Measurements from ENCODE around the gene IFI27L2.

IFI27L2 gene

GRCh38 chr14:94119071-94119470 lies 10.3 kb downstream of the IFI27L2 start:
- no peak for FAIRE-seq
- no peak for DNase-seq (ENCODE audit: insufficient read length)
- TF ChIP-seq POLR2AphosphoS5 (IDR thresholded peaks at IDR 0.05; ENCODE audit: low read depth, low read length) (no peak), TAF1 (IDR thresholded peaks at IDR 0.05; ENCODE audit: borderline replicate concordance, low read depth, low read length) (no peak), POLR2A (IDR thresholded peaks at IDR 0.05; ENCODE audit: low read depth, low read length) (no peak)

GRCh38 chr14:94117856-94118255 lies 11.5 kb downstream of the IFI27L2 start:
- TF ChIP-seq POLR2A (IDR thresholded peaks at IDR 0.05; ENCODE audit: low read depth, low read length), result no peak
- no peak for TF ChIP-seq TAF1 (IDR thresholded peaks at IDR 0.05; ENCODE audit: borderline replicate concordance, low read depth, low read length)
- TF ChIP-seq POLR2AphosphoS5 (IDR thresholded peaks at IDR 0.05; ENCODE audit: low read depth, low read length), result no peak
- no peak for DNase-seq (ENCODE audit: insufficient read length)
- no peak for FAIRE-seq

GRCh38 chr14:94116701-94117100 lies 12.7 kb downstream of the IFI27L2 start:
- DNase-seq (ENCODE audit: insufficient read length) (no peak), FAIRE-seq (no peak)
- no peak for TF ChIP-seq POLR2AphosphoS5 (IDR thresholded peaks at IDR 0.05; ENCODE audit: low read depth, low read length)
- TF ChIP-seq TAF1 (IDR thresholded peaks at IDR 0.05; ENCODE audit: borderline replicate concordance, low read depth, low read length), result no peak

- FAIRE-seq, result no peak
- TF ChIP-seq POLR2AphosphoS5 (IDR thresholded peaks at IDR 0.05; ENCODE audit: low read depth, low read length) (no peak), TAF1 (IDR thresholded peaks at IDR 0.05; ENCODE audit: borderline replicate concordance, low read depth, low read length) (no peak), POLR2A (IDR thresholded peaks at IDR 0.05; ENCODE audit: low read depth, low read length) (no peak)
- no peak for DNase-seq (ENCODE audit: insufficient read length)
Observed at GRCh38 chr14:94115631-94116030, 13.8 kb downstream of the IFI27L2 start.

- FAIRE-seq (no peak), DNase-seq (ENCODE audit: insufficient read length) (no peak)
- TF ChIP-seq POLR2AphosphoS5 (IDR thresholded peaks at IDR 0.05; ENCODE audit: low read depth, low read length) (no peak), POLR2A (IDR thresholded peaks at IDR 0.05; ENCODE audit: low read depth, low read length) (no peak), TAF1 (IDR thresholded peaks at IDR 0.05; ENCODE audit: borderline replicate concordance, low read depth, low read length) (no peak)
Observed at GRCh38 chr14:94115058-94115591, 14.3 kb downstream of the IFI27L2 start.

- DNase-seq (ENCODE audit: insufficient read length) (no peak), FAIRE-seq (no peak)
- TF ChIP-seq POLR2AphosphoS5 (IDR thresholded peaks at IDR 0.05; ENCODE audit: low read depth, low read length) (no peak), POLR2A (IDR thresholded peaks at IDR 0.05; ENCODE audit: low read depth, low read length) (no peak), TAF1 (IDR thresholded peaks at IDR 0.05; ENCODE audit: borderline replicate concordance, low read depth, low read length) (no peak)
Observed at GRCh38 chr14:94114589-94115057, 14.8 kb downstream of the IFI27L2 start.

- FAIRE-seq (no peak), DNase-seq (ENCODE audit: insufficient read length) (no peak)
- TF ChIP-seq POLR2AphosphoS5 (IDR thresholded peaks at IDR 0.05; ENCODE audit: low read depth, low read length) (no peak), POLR2A (IDR thresholded peaks at IDR 0.05; ENCODE audit: low read depth, low read length) (no peak), TAF1 (IDR thresholded peaks at IDR 0.05; ENCODE audit: borderline replicate concordance, low read depth, low read length) (no peak)
Observed at GRCh38 chr14:94113908-94114588, 15.4 kb downstream of the IFI27L2 start.

GRCh38 chr14:94113490-94113889 lies 15.9 kb downstream of the IFI27L2 start:
- FAIRE-seq (no peak), DNase-seq (ENCODE audit: insufficient read length) (no peak)

GRCh38 chr14:94113073-94113472 lies 16.3 kb downstream of the IFI27L2 start:
- FAIRE-seq (no peak), DNase-seq (ENCODE audit: insufficient read length) (no peak)
- no peak for TF ChIP-seq TAF1 (IDR thresholded peaks at IDR 0.05; ENCODE audit: borderline replicate concordance, low read depth, low read length)
- no peak for TF ChIP-seq POLR2A (IDR thresholded peaks at IDR 0.05; ENCODE audit: low read depth, low read length)
- TF ChIP-seq POLR2AphosphoS5 (IDR thresholded peaks at IDR 0.05; ENCODE audit: low read depth, low read length), result no peak

More at GRCh38 chr14:94113490-94113889, 15.9 kb downstream of the IFI27L2 start:
- TF ChIP-seq POLR2AphosphoS5 (IDR thresholded peaks at IDR 0.05; ENCODE audit: low read depth, low read length), result no peak

GRCh38 chr14:94112513-94113063 lies 16.8 kb downstream of the IFI27L2 start:
- DNase-seq (ENCODE audit: insufficient read length), result no peak
- no peak for FAIRE-seq
- TF ChIP-seq POLR2AphosphoS5 (IDR thresholded peaks at IDR 0.05; ENCODE audit: low read depth, low read length) (no peak), POLR2A (IDR thresholded peaks at IDR 0.05; ENCODE audit: low read depth, low read length) (no peak), TAF1 (IDR thresholded peaks at IDR 0.05; ENCODE audit: borderline replicate concordance, low read depth, low read length) (no peak)

- TF ChIP-seq TAF1 (IDR thresholded peaks at IDR 0.05; ENCODE audit: borderline replicate concordance, low read depth, low read length), result no peak
- TF ChIP-seq POLR2A (IDR thresholded peaks at IDR 0.05; ENCODE audit: low read depth, low read length), result no peak
- no peak for TF ChIP-seq POLR2AphosphoS5 (IDR thresholded peaks at IDR 0.05; ENCODE audit: low read depth, low read length)
- no peak for FAIRE-seq
- no peak for DNase-seq (ENCODE audit: insufficient read length)
Observed at GRCh38 chr14:94111276-94112095, 17.9 kb downstream of the IFI27L2 start.
